Liver (tissue), 3 donors: ENCODE results near the gene CNFN.

Source experiments
- CTCF ChIP-seq: fragments of 150-350 bp; IDR thresholded peaks from 2 replicates; pipeline ENCODE4 v1.5.1; 2017; ENCODE audit warnings: improper control_type of control experiment, low read depth, low read length; ENCODE audit not compliant: missing input control
- RAD21 ChIP-seq, 2 donors: IDR thresholded peaks; 2 replicates each; pipeline ENCODE4 v1.6.1; 2016; ENCODE audit warnings: antibody characterized with exemption in 2 of 2, mild to moderate bottlenecking in 2 of 2
- YY1 ChIP-seq: IDR thresholded peaks from 2 replicates; pipeline ENCODE4 v1.6.1; 2016; ENCODE audit warnings: antibody characterized with exemption, mild to moderate bottlenecking
- TF ChIP-seq, protein P1 (sequence below): IDR thresholded peaks from 2 replicates; pipeline ENCODE4 v1.6.1; 2016; ENCODE audit warnings: antibody characterized with exemption, mild to moderate bottlenecking
- TF ChIP-seq, protein P2 (sequence below): IDR thresholded peaks from 2 replicates; pipeline ENCODE4 v1.6.1; 2016; ENCODE audit warnings: antibody characterized with exemption
- donor health status: healthy.
- donor health status: healthy.

DNA sequence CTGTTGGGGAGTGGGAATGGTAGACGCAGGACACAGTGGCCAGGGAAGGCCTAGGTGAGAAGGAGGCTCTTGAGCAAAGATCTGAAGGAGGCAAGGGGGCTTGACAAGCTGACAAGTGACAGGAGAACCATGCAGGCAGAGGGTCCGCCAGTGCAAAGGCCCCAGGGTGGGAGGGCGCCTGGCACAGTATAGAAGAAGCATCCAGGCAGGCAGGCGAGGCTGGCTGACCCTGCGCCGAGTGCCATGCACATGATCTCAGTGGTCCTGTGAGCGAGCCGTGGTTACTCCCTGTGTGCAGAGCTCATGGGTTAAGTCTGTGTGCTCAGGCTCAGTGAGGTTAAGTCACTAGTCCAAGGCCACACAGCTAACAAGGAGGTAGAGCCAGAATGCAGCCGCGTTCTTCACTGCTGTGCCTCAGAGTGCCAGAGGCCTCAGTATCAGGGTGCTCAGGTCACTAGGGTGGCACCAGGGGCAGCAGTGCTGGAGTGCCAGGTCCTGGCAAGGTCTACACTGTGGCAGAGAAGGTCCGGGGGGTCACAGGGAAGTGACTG lies 15.2 kb downstream of the CNFN start:
- TF ChIP-seq, protein P1, sequence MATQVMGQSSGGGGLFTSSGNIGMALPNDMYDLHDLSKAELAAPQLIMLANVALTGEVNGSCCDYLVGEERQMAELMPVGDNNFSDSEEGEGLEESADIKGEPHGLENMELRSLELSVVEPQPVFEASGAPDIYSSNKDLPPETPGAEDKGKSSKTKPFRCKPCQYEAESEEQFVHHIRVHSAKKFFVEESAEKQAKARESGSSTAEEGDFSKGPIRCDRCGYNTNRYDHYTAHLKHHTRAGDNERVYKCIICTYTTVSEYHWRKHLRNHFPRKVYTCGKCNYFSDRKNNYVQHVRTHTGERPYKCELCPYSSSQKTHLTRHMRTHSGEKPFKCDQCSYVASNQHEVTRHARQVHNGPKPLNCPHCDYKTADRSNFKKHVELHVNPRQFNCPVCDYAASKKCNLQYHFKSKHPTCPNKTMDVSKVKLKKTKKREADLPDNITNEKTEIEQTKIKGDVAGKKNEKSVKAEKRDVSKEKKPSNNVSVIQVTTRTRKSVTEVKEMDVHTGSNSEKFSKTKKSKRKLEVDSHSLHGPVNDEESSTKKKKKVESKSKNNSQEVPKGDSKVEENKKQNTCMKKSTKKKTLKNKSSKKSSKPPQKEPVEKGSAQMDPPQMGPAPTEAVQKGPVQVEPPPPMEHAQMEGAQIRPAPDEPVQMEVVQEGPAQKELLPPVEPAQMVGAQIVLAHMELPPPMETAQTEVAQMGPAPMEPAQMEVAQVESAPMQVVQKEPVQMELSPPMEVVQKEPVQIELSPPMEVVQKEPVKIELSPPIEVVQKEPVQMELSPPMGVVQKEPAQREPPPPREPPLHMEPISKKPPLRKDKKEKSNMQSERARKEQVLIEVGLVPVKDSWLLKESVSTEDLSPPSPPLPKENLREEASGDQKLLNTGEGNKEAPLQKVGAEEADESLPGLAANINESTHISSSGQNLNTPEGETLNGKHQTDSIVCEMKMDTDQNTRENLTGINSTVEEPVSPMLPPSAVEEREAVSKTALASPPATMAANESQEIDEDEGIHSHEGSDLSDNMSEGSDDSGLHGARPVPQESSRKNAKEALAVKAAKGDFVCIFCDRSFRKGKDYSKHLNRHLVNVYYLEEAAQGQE: no peak
- TF ChIP-seq CTCF (no peak), RAD21 (IDR thresholded peaks at IDR 0.05) (no peak), YY1 (no peak)
- TF ChIP-seq, protein P2, sequence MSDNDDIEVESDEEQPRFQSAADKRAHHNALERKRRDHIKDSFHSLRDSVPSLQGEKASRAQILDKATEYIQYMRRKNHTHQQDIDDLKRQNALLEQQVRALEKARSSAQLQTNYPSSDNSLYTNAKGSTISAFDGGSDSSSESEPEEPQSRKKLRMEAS: no peak
